HUDEP-2 (cell line): ENCODE measurements around the gene TBC1D10A.
A peak's percentile ranks its signal among the peaks of the same experiment; 100 is the strongest.

Source experiments
- DNase-seq, 76 experiments: peaks; one replicate each; lab custom pipeline; 2025; ENCODE audit not compliant: unreplicated experiment in 76 of 76; lab: John Stamatoyannopoulos, UW

The TBC1D10A gene

DNA sequence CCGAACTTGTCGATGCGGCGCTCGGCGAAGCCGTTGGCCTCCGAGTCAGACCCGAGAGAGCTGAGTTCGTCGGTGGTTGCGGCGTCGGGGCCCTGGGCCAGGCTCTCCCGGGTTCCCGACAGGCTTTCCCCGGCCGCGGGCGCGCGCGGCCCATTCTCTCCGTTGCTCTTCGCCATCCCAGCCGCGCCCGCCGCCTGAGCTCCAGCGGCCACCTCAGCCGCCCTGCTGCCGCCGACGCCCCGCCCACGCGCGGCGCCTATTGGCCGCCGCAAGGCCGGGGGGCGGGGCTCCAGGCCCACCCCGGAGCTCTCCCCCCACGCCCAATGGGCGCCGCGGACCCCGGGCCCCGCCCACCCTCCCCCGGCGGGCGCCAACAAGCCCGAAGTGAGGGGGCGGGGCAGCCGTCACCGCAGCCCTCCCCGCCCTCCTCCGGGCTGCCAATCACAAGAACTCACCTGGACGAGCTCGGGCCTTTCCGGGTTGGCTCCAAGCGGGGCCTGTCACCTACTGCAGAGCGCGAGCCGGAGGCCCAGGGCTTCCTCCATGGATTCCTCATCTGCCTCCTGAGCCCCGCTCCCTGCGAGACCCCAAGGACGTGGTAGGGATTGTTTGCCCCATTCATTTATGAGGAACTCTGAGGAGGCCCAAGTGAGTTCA is at the start of gene TBC1D10A:
Gene TBC1D10A, minus strand, starts transcription at position 236 of the 657 bp plus-strand sequence. Its CDS starts 60 bp downstream, at position 176.
- peak in 72 of 76 experiments; percentile 37 to 92 (median 80) for DNase-seq

GRCh38 chr22:30375312-30375849 is 48.6 kb upstream of the TBC1D10A start:
- DNase-seq, result no peak

DNA sequence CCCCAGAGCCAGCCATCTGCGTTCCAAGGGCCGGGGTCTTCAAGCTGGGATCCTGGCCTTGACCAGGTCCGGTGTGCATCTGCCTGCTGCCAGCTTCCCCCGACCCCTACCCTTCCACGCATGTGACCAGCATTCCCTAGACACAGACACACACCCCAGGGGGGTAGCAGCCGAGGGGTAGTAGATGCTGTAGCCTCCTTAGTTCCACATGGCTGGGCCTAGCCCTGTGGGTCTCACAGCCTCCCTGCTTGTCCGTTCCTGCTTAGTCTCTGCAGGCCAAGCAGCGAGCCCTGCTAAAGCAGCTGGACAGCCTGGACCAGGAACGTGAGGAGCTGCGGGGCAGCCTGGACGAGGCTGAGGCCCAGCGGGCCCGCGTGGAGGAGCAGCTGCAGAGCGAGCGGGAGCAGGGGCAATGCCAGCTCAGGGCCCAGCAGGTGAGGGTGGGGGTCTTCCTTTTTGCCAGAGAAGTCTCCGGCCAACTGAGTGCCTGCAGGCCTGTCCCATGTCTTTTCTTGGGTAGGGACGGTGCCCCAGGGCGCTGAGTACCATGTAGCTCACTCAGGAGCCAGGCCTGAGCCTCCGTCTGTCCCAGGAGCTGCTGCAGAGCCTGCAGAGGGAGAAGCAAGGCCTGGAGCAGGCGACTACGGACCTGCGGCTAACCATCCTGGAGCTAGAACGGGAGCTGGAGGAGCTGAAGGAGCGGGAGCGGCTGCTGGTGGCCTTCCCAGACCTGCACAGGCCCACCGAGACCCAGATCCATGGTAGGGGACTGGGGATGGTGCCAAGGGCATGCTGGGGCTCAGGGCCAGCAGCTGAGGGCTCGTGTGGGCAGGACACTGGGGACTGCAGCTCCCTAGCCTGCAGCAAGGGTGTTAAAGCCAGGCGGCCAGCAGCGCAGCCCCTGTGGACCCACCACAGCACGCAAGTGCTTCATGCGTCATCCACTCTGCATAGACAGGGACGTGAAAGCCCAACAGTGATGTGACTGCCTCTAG is 46.9 kb upstream of the TBC1D10A start:
- no peak for DNase-seq

DNA sequence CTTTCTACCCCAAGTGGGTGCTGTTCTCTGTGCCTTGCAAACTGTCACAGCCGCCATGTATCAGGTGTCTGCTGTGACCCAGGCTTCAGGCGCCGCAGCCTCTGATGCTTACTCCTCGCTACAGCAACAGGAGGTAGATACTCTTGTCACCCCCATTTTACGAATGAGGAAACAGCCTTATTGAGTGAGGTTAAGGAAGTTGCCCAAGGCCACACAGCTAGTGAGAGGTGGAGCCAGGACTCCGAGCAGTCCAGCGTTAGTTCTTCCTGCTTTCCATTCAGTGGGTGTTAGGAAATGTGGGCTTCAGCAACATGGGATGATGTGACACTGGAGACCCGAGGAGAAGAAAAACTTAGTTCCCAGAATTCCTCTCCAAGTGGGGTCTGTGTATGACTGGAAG is 46.2 kb upstream of the TBC1D10A start:
- DNase-seq, result no peak

GRCh38 chr22:30371981-30372380 is 45.2 kb upstream of the TBC1D10A start:
- no peak for DNase-seq

GRCh38 chr22:30371321-30371720 is 44.6 kb upstream of the TBC1D10A start:
- no peak for DNase-seq

- no peak for DNase-seq
Measured at GRCh38 chr22:30370641-30371230, 44.0 kb upstream of the TBC1D10A start.

- DNase-seq, result no peak
Measured at GRCh38 chr22:30368420-30368819, 41.7 kb upstream of the TBC1D10A start.

DNA sequence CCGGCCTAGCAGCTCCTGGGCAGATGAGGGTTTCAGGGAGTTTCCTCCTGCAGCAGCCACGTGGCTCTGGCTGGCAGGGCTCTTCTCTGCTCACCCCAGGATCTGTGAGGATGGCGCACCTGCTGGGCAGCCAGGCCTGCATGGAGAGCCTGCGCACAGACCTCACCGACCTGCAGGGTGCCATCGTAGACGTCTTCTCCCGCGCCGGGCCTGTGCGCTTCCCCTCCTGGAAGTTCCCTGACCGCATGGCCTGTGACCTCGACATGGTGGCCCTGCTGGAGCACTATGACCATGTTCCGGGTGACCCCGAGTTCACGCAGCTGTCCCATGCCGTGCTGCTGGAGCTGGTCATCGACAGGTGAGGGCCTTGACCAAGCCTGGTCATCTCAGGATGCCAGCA is 39.1 kb upstream of the TBC1D10A start:
- DNase-seq, result no peak

DNA sequence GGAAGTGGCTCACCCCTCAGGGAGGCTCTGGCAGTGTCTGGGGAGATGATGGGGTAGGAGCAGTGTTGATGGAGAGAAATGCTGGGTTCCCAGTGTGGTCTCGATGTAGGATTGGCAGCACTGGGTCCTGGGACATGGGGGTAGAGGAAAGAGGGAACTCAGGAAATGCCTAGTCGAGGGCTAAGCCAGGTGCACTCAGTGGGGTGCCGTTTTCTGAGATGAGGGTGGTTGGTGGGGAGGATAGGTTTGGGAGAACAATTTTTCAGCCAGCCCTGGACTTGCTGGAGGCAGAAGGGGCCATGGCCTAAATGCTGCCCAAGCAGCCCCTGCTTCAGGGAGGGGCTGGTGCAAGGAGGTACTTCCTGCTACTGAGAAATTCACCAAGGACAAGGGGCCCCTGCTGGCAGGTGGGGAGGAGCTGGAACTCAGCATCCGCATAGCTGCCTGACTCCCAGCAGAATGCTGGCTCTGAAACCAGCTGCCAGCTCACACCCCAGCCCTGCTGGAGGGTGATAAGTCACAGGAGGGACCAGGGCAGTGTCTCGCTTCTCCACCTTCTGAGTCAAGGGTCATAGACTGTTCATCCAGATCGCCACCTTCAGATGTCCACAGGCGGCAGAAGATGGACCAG is 36.0 kb upstream of the TBC1D10A start:
- DNase-seq, result peak in 70 of 76 experiments; percentile 12 to 85 (median 62)

DNA sequence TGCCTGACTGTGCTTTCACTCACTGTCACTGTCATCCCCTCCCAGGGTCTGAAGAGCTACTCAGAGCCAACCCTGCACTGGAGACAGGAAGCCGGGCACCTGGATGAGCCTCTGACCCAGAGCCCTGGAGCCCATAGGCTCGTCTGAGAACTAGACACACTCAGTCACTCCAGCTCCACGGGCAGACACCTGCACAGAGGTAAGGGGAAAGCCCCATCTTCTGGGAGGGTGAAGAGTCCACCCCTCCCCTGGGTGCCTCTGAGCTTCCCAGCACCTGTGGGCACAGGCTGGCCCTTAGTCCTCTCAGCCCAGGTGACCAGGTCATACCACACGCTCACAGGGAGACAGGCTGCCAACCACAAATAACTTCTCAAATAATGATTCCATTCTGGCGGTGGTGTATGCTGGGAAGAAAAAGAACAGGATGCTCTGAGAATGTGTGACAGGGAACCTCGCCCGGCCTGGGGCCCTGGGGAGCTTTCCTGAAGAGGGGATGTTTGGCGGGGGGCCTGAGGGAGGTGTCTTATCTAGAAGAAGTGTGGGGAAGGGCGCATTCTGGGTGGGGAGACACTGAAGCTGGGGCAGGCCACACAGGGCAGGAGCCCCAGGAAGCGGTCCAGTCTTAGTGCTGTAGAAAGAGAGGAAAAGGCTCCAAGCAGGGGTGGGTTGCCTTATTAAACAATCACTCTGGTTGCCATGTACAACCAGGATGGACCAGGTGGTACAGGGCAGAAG is 35.3 kb upstream of the TBC1D10A start:
- DNase-seq, result no peak

DNA sequence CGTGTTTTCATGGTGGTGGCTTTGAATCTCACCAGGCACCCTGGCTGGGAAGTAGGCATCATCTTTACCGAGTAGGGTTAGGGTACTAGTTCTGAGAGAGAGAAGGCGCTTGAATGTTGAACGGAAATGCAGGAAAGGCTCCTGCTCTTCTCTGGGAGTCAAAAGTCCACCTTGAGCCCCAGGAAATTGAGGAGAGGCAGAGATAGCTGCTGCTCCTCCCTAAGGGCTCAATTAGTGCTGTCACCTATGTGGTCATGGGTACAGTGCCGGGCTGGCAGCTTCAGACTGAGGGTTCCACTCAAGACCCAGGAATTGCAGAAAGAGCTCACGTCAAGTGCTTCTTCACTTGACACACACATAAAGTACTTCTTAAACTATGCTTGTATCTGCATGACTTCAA is 31.8 kb upstream of the TBC1D10A start:
- no peak for DNase-seq

GRCh38 chr22:30357650-30358215 is 31.0 kb upstream of the TBC1D10A start:
- no peak for DNase-seq

DNA sequence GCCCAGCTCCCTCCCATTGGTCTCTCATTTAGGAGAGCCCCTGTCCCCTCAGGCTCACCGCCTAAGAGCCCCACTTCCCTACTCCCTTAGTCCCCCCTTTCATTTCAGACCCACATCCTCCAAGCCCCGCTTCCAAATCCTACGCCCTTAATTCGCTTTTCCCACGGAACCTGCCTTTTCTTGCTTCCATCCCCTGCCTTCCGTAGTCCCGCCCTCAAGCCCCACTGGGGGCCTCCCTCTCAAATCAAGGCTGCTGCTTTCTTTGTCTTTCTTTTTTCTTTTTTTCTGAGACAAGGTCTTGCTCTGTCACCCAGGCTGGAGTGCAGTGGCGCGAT is 30.5 kb upstream of the TBC1D10A start:
- peak in 1 of 76 experiments; percentile 26 for DNase-seq

DNA sequence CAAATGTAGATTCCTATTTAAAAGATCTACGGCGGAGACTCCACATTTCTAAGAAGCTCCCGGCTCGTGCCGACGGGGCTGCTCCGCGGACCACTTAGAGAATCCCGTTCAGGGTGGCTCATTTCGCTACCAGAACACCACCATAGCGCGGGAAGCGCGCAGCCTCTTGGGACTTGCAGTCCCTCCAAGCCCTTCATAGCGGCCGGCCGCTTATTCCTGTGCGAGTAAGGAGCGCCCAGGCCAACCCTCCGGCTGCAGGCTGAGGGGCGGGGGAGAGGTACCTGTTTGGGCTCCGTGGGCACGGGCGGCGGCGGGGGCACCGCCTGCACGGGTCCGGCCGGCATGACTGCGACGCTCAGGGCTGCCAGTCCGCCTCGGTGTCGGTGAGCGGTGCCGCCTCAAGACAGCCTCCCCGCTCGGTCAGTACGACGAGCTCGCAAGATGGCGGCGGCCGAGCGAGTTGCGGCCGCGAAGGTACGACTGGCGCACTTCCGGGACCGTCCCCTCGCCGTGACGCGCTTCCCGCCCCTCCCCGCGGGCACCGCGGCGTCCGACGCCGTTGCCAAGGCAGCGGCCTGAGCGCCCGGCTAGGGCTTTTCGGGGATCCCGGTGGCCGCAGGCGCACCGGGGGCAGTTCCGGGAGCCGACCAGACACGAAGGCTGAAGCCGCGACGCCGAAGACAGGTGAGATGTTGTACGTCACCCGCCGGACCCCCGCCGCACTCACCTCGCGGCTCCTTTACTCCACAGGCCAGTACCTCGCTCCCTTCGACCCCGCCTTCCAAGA is 29.9 kb upstream of the TBC1D10A start, which contains the start of the genes CCDC157 and SF3A1:
Gene CCDC157, plus strand, starts transcription at position 559 of the 787 bp plus-strand sequence. CDS start 8,994 bp downstream, outside the sequence.
Gene SF3A1, minus strand, starts transcription at position 446 of the 787 bp plus-strand sequence. Its CDS starts 102 bp downstream, at position 344.
- peak in 74 of 76 experiments; percentile 16 to 92 (median 72) for DNase-seq

DNA sequence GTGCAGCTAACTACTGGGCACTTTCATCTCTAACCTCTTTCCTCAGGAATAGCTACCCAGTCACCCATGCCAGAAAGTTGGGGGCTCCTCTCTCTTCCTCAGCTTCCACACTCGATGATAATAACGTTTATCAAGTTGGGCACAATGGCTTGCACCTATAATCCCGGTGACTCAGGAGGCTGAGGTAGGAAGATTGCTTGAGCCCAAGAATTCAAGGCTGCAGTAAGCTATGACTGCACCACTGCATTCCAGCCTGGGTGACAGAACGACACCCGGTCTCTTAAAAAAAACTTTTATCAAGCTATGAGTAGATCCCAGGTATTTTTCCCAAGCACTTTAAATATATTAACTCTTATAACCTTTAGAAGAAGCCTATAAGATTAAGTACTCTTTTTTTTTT is 27.9 kb upstream of the TBC1D10A start:
- no peak for DNase-seq

GRCh38 chr22:30351226-30351625 is 24.5 kb upstream of the TBC1D10A start:
- DNase-seq, result no peak

GRCh38 chr22:30348809-30349208 is 22.1 kb upstream of the TBC1D10A start:
- no peak for DNase-seq

- DNase-seq, result no peak
Measured at GRCh38 chr22:30348404-30348803, 21.7 kb upstream of the TBC1D10A start.
